Ascending aorta (tissue), 2 donors: ENCODE data around the gene CNOT2. TPM values are rescaled to one million over a fixed set of nuclear protein-coding genes. Genes with fewer than 3 reads are reported as not detected.

Experiments used
- DNase-seq, 2 donors: peaks; one replicate each; pipeline ENCODE4 v3.0.0-alpha.2; 2019; ENCODE audit warnings: low spot score in 2 of 2
- H3K27ac ChIP-seq, 2 donors: fragments of 200-600 bp; sonication (generic); one replicate each; pipeline ENCODE4 v1.5.1; 2016 to 2017; ENCODE audit warnings: mild to moderate bottlenecking in 1 of 2
- H3K27me3 ChIP-seq: fragments of 200-600 bp; sonication (generic); one replicate; pipeline ENCODE4 v1.5.1; 2017
- H3K36me3 ChIP-seq, 2 donors: fragments of 200-600 bp; sonication (generic); one replicate each; pipeline ENCODE4 v1.5.1; 2016
- H3K4me1 ChIP-seq, 2 donors: fragments of 200-600 bp; sonication (generic); one replicate each; pipeline ENCODE4 v1.5.1; 2016 to 2017; ENCODE audit warnings: mild to moderate bottlenecking in 1 of 2
- H3K4me3 ChIP-seq, 2 donors: fragments of 200-600 bp; sonication (generic); one replicate each; pipeline ENCODE4 v1.5.1; 2016 to 2017; ENCODE audit warnings: mild to moderate bottlenecking in 1 of 2
- H3K9me3 ChIP-seq, 2 donors: fragments of 200-600 bp; sonication (generic); one replicate each; pipeline ENCODE4 v1.5.1; 2016
- intact Hi-C: fragments of 100-400 bp; cut with DNase I; formaldehyde crosslinking; loops from one replicate; pipeline ENCODE4 v1.15.1; 2023
- total RNA-seq: library from RNA; depleted of rRNA; stranded (reverse); fragments of >200 nt; gene quantifications from one replicate; pipeline ENCODE4 v1.1.0, GENCODE V29; 2016
- TF ChIP-seq, protein P1 (sequence below), 3 experiments: fragments of 200-600 bp in 2 of 3; fragments of 450-650 bp in 1 of 3; sonication (generic) in 2 of 3; IDR thresholded peaks; one replicate each; pipeline ENCODE4 v1.5.1; 2016 to 2019; ENCODE audit warnings: antibody characterized with exemption in 3 of 3, mild to moderate bottlenecking in 1 of 3, moderate library complexity in 1 of 3

CNOT2 gene
- total RNA-seq, 1 donor from 2014 or later: 71.7 TPM

DNA sequence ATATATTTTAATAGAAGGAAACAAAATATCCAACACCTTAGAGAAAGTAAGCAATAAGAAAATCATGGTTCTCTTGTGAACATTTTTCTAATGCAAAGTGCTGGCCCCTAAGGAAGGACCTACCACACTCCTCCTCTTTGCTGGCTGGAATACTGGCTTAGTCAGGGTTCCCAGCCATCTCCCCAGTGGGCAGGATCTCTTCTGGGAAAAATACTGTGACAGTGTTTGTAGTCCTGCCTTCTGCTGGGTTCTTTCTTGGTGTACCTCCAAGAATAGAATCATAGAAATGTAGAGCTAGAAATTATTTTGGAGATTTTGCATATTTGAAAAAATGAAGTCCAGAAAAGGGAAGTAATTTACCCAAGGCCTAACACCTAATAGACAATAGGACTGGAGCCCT is 154.8 kb downstream of the CNOT2 start:
- H3K9me3 ChIP-seq: no peaks in the 10 kb centered on the region
- intact Hi-C loops: no loop called here
- no peak overlapping the region for H3K27ac ChIP-seq
- TF ChIP-seq, protein P1, sequence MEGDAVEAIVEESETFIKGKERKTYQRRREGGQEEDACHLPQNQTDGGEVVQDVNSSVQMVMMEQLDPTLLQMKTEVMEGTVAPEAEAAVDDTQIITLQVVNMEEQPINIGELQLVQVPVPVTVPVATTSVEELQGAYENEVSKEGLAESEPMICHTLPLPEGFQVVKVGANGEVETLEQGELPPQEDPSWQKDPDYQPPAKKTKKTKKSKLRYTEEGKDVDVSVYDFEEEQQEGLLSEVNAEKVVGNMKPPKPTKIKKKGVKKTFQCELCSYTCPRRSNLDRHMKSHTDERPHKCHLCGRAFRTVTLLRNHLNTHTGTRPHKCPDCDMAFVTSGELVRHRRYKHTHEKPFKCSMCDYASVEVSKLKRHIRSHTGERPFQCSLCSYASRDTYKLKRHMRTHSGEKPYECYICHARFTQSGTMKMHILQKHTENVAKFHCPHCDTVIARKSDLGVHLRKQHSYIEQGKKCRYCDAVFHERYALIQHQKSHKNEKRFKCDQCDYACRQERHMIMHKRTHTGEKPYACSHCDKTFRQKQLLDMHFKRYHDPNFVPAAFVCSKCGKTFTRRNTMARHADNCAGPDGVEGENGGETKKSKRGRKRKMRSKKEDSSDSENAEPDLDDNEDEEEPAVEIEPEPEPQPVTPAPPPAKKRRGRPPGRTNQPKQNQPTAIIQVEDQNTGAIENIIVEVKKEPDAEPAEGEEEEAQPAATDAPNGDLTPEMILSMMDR (IDR thresholded peaks at IDR 0.05): no peak
- no peaks in the 10 kb centered on the region for H3K4me1 ChIP-seq
- no peak overlapping the region for H3K4me3 ChIP-seq
- no peak for DNase-seq
- H3K27me3 ChIP-seq: no peaks in the 10 kb centered on the region
- peaks cover 4 to 6% of the 10 kb centered on the region in 2 donors for H3K36me3 ChIP-seq

GRCh38 chr12:70398862-70399261 is 155.6 kb downstream of the CNOT2 start:
- DNase-seq: no peak
- H3K4me1 ChIP-seq: no peaks in the 10 kb centered on the region
- H3K4me3 ChIP-seq: no peak overlapping the region
- no peaks in the 10 kb centered on the region for H3K9me3 ChIP-seq
- peaks cover 4 to 6% of the 10 kb centered on the region in 2 donors for H3K36me3 ChIP-seq
- no peak overlapping the region for H3K27ac ChIP-seq
- TF ChIP-seq, protein P1 (IDR thresholded peaks at IDR 0.05): no peak
- H3K27me3 ChIP-seq: no peaks in the 10 kb centered on the region
- intact Hi-C loops: no loop called here

GRCh38 chr12:70399311-70399710 is 156.1 kb downstream of the CNOT2 start:
- TF ChIP-seq, protein P1 (IDR thresholded peaks at IDR 0.05): no peak
- Histone ChIP-seq H3K4me3 (no peak overlapping the region), H3K27me3 (no peaks in the 10 kb centered on the region), H3K4me1 (no peaks in the 10 kb centered on the region), H3K27ac (no peak overlapping the region), H3K9me3 (no peaks in the 10 kb centered on the region), H3K36me3 (peaks cover 4 to 6% of the 10 kb centered on the region in 2 donors)
- intact Hi-C loops: no loop called here
- no peak for DNase-seq

- no peak overlapping the region for H3K27ac ChIP-seq
- intact Hi-C loops: no loop called here
- TF ChIP-seq, protein P1 (IDR thresholded peaks at IDR 0.05): no peak
- H3K27me3 ChIP-seq: no peaks in the 10 kb centered on the region
- no peak overlapping the region for H3K4me3 ChIP-seq
- H3K9me3 ChIP-seq: no peaks in the 10 kb centered on the region
- no peaks in the 10 kb centered on the region for H3K4me1 ChIP-seq
- no peak for DNase-seq
- peaks cover 4 to 6% of the 10 kb centered on the region in 2 donors for H3K36me3 ChIP-seq
Observed at GRCh38 chr12:70400124-70400523, 156.9 kb downstream of the CNOT2 start.

- H3K9me3 ChIP-seq: no peaks in the 10 kb centered on the region
- no peaks in the 10 kb centered on the region for H3K4me1 ChIP-seq
- intact Hi-C loops: no loop called here
- no peak for DNase-seq
- H3K4me3 ChIP-seq: no peak overlapping the region
- no peak overlapping the region for H3K27ac ChIP-seq
- TF ChIP-seq, protein P1 (IDR thresholded peaks at IDR 0.05): no peak
- H3K27me3 ChIP-seq: no peaks in the 10 kb centered on the region
- H3K36me3 ChIP-seq: peaks cover 4 to 6% of the 10 kb centered on the region in 2 donors
Observed at GRCh38 chr12:70402597-70402996, 159.4 kb downstream of the CNOT2 start.

- Histone ChIP-seq H3K4me1 (no peaks in the 10 kb centered on the region), H3K36me3 (peaks cover 4 to 6% of the 10 kb centered on the region in 2 donors), H3K27me3 (no peaks in the 10 kb centered on the region), H3K27ac (no peak overlapping the region), H3K4me3 (no peak overlapping the region), H3K9me3 (no peaks in the 10 kb centered on the region)
- DNase-seq: no peak
- TF ChIP-seq, protein P1 (IDR thresholded peaks at IDR 0.05): no peak
- intact Hi-C loops: no loop called here
Observed at GRCh38 chr12:70403826-70404225, 160.6 kb downstream of the CNOT2 start.
